T-cell (primary cell): Measurements from ENCODE around the gene KCNA5. TPM values are rescaled to one million over a fixed set of nuclear protein-coding genes. Genes with fewer than 3 reads are reported as not detected.

Experiments
- ATAC-seq, 4 experiments: fragments of 200-7000 bp in 3 of 4; fragments of 150-1000 bp in 1 of 4; cut with Tn5 transposase; replicated peaks in 1 of 4; 1 replicate in 3 of 4; 2 replicates in 1 of 4; pipeline ENCODE4 v1.10.0; 2021; ENCODE audit warnings: moderate library complexity in 3 of 4, mild to moderate bottlenecking in 2 of 4, moderate number of reproducible peaks in 1 of 4
- CTCF ChIA-PET, 2 donors: fragments of 300-600 bp; sonication (Branson Sonifier 250); formaldehyde crosslinking; loops; one replicate each; lab custom pipeline; 2022; ENCODE audit warnings: antibody characterized with exemption in 2 of 2; lab: Charles Lee
- POLR2A ChIA-PET, 2 donors: fragments of 300-600 bp; sonication (Branson Sonifier 250); formaldehyde crosslinking; loops; one replicate each; lab custom pipeline; 2022; ENCODE audit warnings: antibody characterized with exemption in 2 of 2; lab: Charles Lee
- DNase-seq, 35 experiments: peaks; one replicate each; pipeline versions ENCODE4 v3.0.0 to v3.0.0-alpha.2; 2013 to 2023
- H3K27ac ChIP-seq: one replicate; pipeline ENCODE4 v1.5.1; 2013; ENCODE audit warnings: low read length
- H3K27me3 ChIP-seq, 2 experiments: replicated peaks in 1 of 2; 1 replicate in 1 of 2; 2 replicates in 1 of 2; pipeline versions ENCODE4 v1.6.1 to v1.7.0; 2013; ENCODE audit warnings: low read length in 1 of 2, mixed read lengths in 1 of 2; ENCODE audit not compliant: control insufficient read depth in 2 of 2, insufficient read depth in 2 of 2; ENCODE audit errors: extremely low read depth in 1 of 2
- H3K36me3 ChIP-seq, 2 donors: 1 replicate in 1 of 2; 2 replicates in 1 of 2; pipeline versions ENCODE4 v1.6.1 to v1.7.0; 2013; ENCODE audit warnings: low read length in 1 of 2; ENCODE audit not compliant: control insufficient read depth in 2 of 2, insufficient read depth in 1 of 2; ENCODE audit errors: extremely low read depth in 1 of 2
- H3K4me1 ChIP-seq, 2 experiments: 1 replicate in 1 of 2; 2 replicates in 1 of 2; pipeline versions ENCODE4 v1.6.1 to v1.7.0; 2013; ENCODE audit warnings: low read length in 2 of 2, mixed read lengths in 1 of 2; ENCODE audit not compliant: insufficient read depth in 2 of 2, control insufficient read depth in 1 of 2; ENCODE audit errors: extremely low read depth in 1 of 2
- H3K4me3 ChIP-seq, 2 donors: 1 replicate in 1 of 2; 2 replicates in 1 of 2; pipeline versions ENCODE4 v1.5.1 to v1.7.0; 2013; ENCODE audit warnings: mild to moderate bottlenecking in 2 of 2, low read length in 1 of 2, moderate library complexity in 1 of 2; ENCODE audit not compliant: control insufficient read depth in 1 of 2; ENCODE audit errors: extremely low read depth in 1 of 2
- H3K9me3 ChIP-seq: 2 replicates; pipeline ENCODE4 v1.7.0; 2013
- H3K27ac Mint-ChIP-seq, 2 donors: one replicate each; pipeline ENCODE4 v1.8.0; 2020 to 2021; ENCODE audit warnings: mild to moderate bottlenecking in 2 of 2, mixed read lengths in 2 of 2
- H3K27me3 Mint-ChIP-seq, 2 donors: one replicate each; pipeline ENCODE4 v1.8.0; 2021 to 2022; ENCODE audit warnings: mixed read lengths in 2 of 2
- H3K36me3 Mint-ChIP-seq: one replicate; pipeline ENCODE4 v1.8.0; 2021; ENCODE audit warnings: mixed read lengths
- H3K4me1 Mint-ChIP-seq, 3 donors: one replicate each; pipeline ENCODE4 v1.8.0; 2020 to 2022; ENCODE audit warnings: mixed read lengths in 3 of 3, mild to moderate bottlenecking in 1 of 3
- H3K4me3 Mint-ChIP-seq, 3 donors: one replicate each; pipeline ENCODE4 v1.8.0; 2020 to 2022; ENCODE audit warnings: mild to moderate bottlenecking in 3 of 3, mixed read lengths in 3 of 3, moderate library complexity in 3 of 3
- H3K9me3 Mint-ChIP-seq, 3 donors: one replicate each; pipeline ENCODE4 v1.8.0; 2020 to 2022; ENCODE audit warnings: mixed read lengths in 3 of 3
- WGBS: methylation state at CpG from one replicate; pipeline ENCODE4 v1.1.5; 2013; ENCODE audit warnings: missing lambda C conversion rate; ENCODE audit not compliant: insufficient coverage; 5-methylcytosine and 5-hydroxymethylcytosine counted together
- total RNA-seq, 35 experiments: library from RNA in 6 of 35; stranded (reverse) in 6 of 35; fragments of 120-200 nt in 1 of 35; gene quantifications; one replicate each; pipeline versions ENCODE4 v1.2.1 to v1.2.4 and lab custom pipeline; 2013 to 2026

Gene KCNA5
- total RNA-seq, 5 donors from 2014 or later (not counting 1 experiment from before 2014, with no cell fraction given) = not detected

- DNase-seq = no peak
- ChIA-PET CTCF (no interaction called here), POLR2A (no interaction called here)
- Mint-ChIP-seq H3K27me3 (peaks cover 8 to 15% of the 10 kb centered on the region in 2 donors), H3K4me1 (no peaks in the 10 kb centered on the region), H3K9me3 (no peaks in the 10 kb centered on the region), H3K27ac (no peak overlapping the region), H3K36me3 (no peaks in the 10 kb centered on the region), H3K4me3 (no peak overlapping the region)
- Histone ChIP-seq H3K4me1 (no peaks in the 10 kb centered on the region), H3K36me3 (no peaks in the 10 kb centered on the region), H3K9me3 (no peaks in the 10 kb centered on the region), H3K4me3 (no peak overlapping the region), H3K27me3 (peaks cover 0 to under 1% of the 10 kb centered on the region in 2 experiments), H3K27ac (no peak overlapping the region)
- no CpG with 5 or more reads among the region's 3 CpGs for WGBS
- no peak for ATAC-seq
Measured at GRCh38 chr12:5064913-5065490, 21.3 kb downstream of the KCNA5 start.

- Histone ChIP-seq H3K36me3 (no peaks in the 10 kb centered on the region), H3K9me3 (no peaks in the 10 kb centered on the region), H3K27ac (no peak overlapping the region), H3K27me3 (peaks cover 0 to 7% of the 10 kb centered on the region in 2 experiments), H3K4me1 (no peaks in the 10 kb centered on the region), H3K4me3 (no peak overlapping the region)
- Mint-ChIP-seq H3K27ac (no peak overlapping the region), H3K36me3 (no peaks in the 10 kb centered on the region), H3K27me3 (peaks cover 8 to 15% of the 10 kb centered on the region in 2 donors), H3K9me3 (no peaks in the 10 kb centered on the region), H3K4me1 (no peaks in the 10 kb centered on the region), H3K4me3 (no peak overlapping the region)
- DNase-seq = no peak
- POLR2A ChIA-PET = no interaction called here
- CTCF ChIA-PET = no interaction called here
- ATAC-seq = no peak
- WGBS = 60% methylated on average over 1 of the region's 4 CpGs
Measured at GRCh38 chr12:5066251-5066650, 22.6 kb downstream of the KCNA5 start.

GRCh38 chr12:5068126-5068525 is 24.4 kb downstream of the KCNA5 start:
- H3K9me3 ChIP-seq = no peaks in the 10 kb centered on the region
- Mint-ChIP-seq H3K27me3 (peaks cover 6 to 15% of the 10 kb centered on the region in 2 donors), H3K36me3 (no peaks in the 10 kb centered on the region), H3K4me3 (no peak overlapping the region), H3K4me1 (no peaks in the 10 kb centered on the region), H3K27ac (no peak overlapping the region), H3K9me3 (no peaks in the 10 kb centered on the region)
- ChIA-PET POLR2A (no interaction called here), CTCF (no interaction called here)
- no peak overlapping the region for H3K4me3 ChIP-seq
- WGBS = no CpG with 5 or more reads among the region's 2 CpGs
- no peaks in the 10 kb centered on the region for H3K36me3 ChIP-seq
- H3K27me3 ChIP-seq = peaks cover 0 to 10% of the 10 kb centered on the region in 2 experiments
- H3K27ac ChIP-seq = no peak overlapping the region
- no peak for ATAC-seq
- DNase-seq = no peak
- H3K4me1 ChIP-seq = no peaks in the 10 kb centered on the region

GRCh38 chr12:5068619-5069018 is 24.9 kb downstream of the KCNA5 start:
- WGBS = no CpG with 5 or more reads among the region's 1 CpG
- H3K4me1 Mint-ChIP-seq = no peaks in the 10 kb centered on the region
- Histone ChIP-seq H3K27me3 (peaks cover 0 to 10% of the 10 kb centered on the region in 2 experiments), H3K36me3 (no peaks in the 10 kb centered on the region), H3K27ac (no peak overlapping the region), H3K9me3 (no peaks in the 10 kb centered on the region), H3K4me3 (no peak overlapping the region), H3K4me1 (no peaks in the 10 kb centered on the region)
- ChIA-PET CTCF (no interaction called here), POLR2A (no interaction called here)
- no peaks in the 10 kb centered on the region for H3K9me3 Mint-ChIP-seq
- H3K27ac Mint-ChIP-seq = no peak overlapping the region
- ATAC-seq (no peak), DNase-seq (no peak)
- no peak overlapping the region for H3K4me3 Mint-ChIP-seq
- peaks cover 7 to 20% of the 10 kb centered on the region in 2 donors for H3K27me3 Mint-ChIP-seq
- no peaks in the 10 kb centered on the region for H3K36me3 Mint-ChIP-seq

- no peaks in the 10 kb centered on the region for H3K36me3 ChIP-seq
- no peaks in the 10 kb centered on the region for H3K4me1 Mint-ChIP-seq
- DNase-seq (no peak), ATAC-seq (no peak)
- no CpG with 5 or more reads among the region's 3 CpGs for WGBS
- H3K36me3 Mint-ChIP-seq = no peaks in the 10 kb centered on the region
- H3K9me3 Mint-ChIP-seq = no peaks in the 10 kb centered on the region
- H3K27me3 ChIP-seq = peaks cover 0 to 10% of the 10 kb centered on the region in 2 experiments
- H3K27me3 Mint-ChIP-seq = peaks cover 7 to 21% of the 10 kb centered on the region in 2 donors
- H3K4me3 Mint-ChIP-seq = no peak overlapping the region
- ChIA-PET CTCF (interaction anchor here in 1 of 2 donors (0.5 kb wide), 1 partner anchor 82 kb away, joined by 11 read pairs; no protein-coding TSS in a partner anchor), POLR2A (no interaction called here)
- no peaks in the 10 kb centered on the region for H3K4me1 ChIP-seq
- no peak overlapping the region for H3K27ac Mint-ChIP-seq
- no peak overlapping the region for H3K27ac ChIP-seq
- H3K9me3 ChIP-seq = no peaks in the 10 kb centered on the region
- no peak overlapping the region for H3K4me3 ChIP-seq
Measured at GRCh38 chr12:5070090-5070489, 26.4 kb downstream of the KCNA5 start.

GRCh38 chr12:5071496-5071895 is 27.8 kb downstream of the KCNA5 start:
- Mint-ChIP-seq H3K36me3 (no peaks in the 10 kb centered on the region), H3K27me3 (peaks cover 7 to 24% of the 10 kb centered on the region in 2 donors), H3K4me3 (no peak overlapping the region), H3K27ac (no peak overlapping the region), H3K9me3 (no peaks in the 10 kb centered on the region), H3K4me1 (no peaks in the 10 kb centered on the region)
- Histone ChIP-seq H3K4me3 (no peak overlapping the region), H3K9me3 (no peaks in the 10 kb centered on the region), H3K4me1 (no peaks in the 10 kb centered on the region), H3K36me3 (no peaks in the 10 kb centered on the region), H3K27ac (no peak overlapping the region), H3K27me3 (peaks cover 0 to 10% of the 10 kb centered on the region in 2 experiments)
- ChIA-PET POLR2A (no interaction called here), CTCF (no interaction called here)
- ATAC-seq = no peak
- WGBS = 59% methylated on average over 2 of the region's 4 CpGs
- DNase-seq = no peak
